ENCODE measurements around the gene STK33.

Gene STK33

GRCh38 chr11:8347978-8348377, 246.1 kb downstream of the STK33 start:
- TF ChIP-seq TEAD4 (IDR thresholded peaks at IDR 0.05) (no peak), TCF12 (IDR thresholded peaks at IDR 0.05; ENCODE audit: low read depth) (no peak), USF1 (IDR thresholded peaks at IDR 0.05) (no peak), TAF1 (IDR thresholded peaks at IDR 0.05; ENCODE audit: low read depth) (no peak), CREB1 (IDR thresholded peaks at IDR 0.05; ENCODE audit: low read depth) (no peak), CEBPB (IDR thresholded peaks at IDR 0.05) (no peak), REST (IDR thresholded peaks at IDR 0.05; ENCODE audit: low read depth) (no peak), ZBTB7A (IDR thresholded peaks at IDR 0.05; ENCODE audit: low read depth) (no peak), EP300 (IDR thresholded peaks at IDR 0.05; ENCODE audit: borderline replicate concordance) (no peak), RAD21 (IDR thresholded peaks at IDR 0.05; ENCODE audit: low read depth) (no peak), EGR1 (IDR thresholded peaks at IDR 0.05) (no peak), FOXM1 (IDR thresholded peaks at IDR 0.05; ENCODE audit: borderline replicate concordance, low read depth) (no peak), MAX (IDR thresholded peaks at IDR 0.05) (no peak), YY1 (IDR thresholded peaks at IDR 0.05; ENCODE audit: low read depth) (no peak), NFIC (IDR thresholded peaks at IDR 0.05) (no peak)

GRCh38 chr11:8346157-8346755, 247.8 kb downstream of the STK33 start:
- TF ChIP-seq EGR1 (IDR thresholded peaks at IDR 0.05), result no peak
- TF ChIP-seq ZBTB7A (IDR thresholded peaks at IDR 0.05; ENCODE audit: low read depth), result no peak
- TF ChIP-seq YY1 (IDR thresholded peaks at IDR 0.05; ENCODE audit: low read depth), result no peak
- TF ChIP-seq FOXM1 (IDR thresholded peaks at IDR 0.05; ENCODE audit: borderline replicate concordance, low read depth), result no peak
- TF ChIP-seq NFIC (IDR thresholded peaks at IDR 0.05), result no peak
- no peak for TF ChIP-seq EP300 (IDR thresholded peaks at IDR 0.05; ENCODE audit: borderline replicate concordance)
- TF ChIP-seq CREB1 (IDR thresholded peaks at IDR 0.05; ENCODE audit: low read depth), result no peak
- no peak for TF ChIP-seq TCF12 (IDR thresholded peaks at IDR 0.05; ENCODE audit: low read depth)
- no peak for TF ChIP-seq MAX (IDR thresholded peaks at IDR 0.05)
- TF ChIP-seq REST (IDR thresholded peaks at IDR 0.05; ENCODE audit: low read depth), result no peak
- no peak for TF ChIP-seq TAF1 (IDR thresholded peaks at IDR 0.05; ENCODE audit: low read depth)
- no peak for TF ChIP-seq USF1 (IDR thresholded peaks at IDR 0.05)

GRCh38 chr11:8345179-8345578, 248.8 kb downstream of the STK33 start:
- TF ChIP-seq USF1 (IDR thresholded peaks at IDR 0.05) (no peak), FOXM1 (IDR thresholded peaks at IDR 0.05; ENCODE audit: borderline replicate concordance, low read depth) (no peak), MAX (IDR thresholded peaks at IDR 0.05) (no peak), NFIC (IDR thresholded peaks at IDR 0.05) (no peak), ZBTB7A (IDR thresholded peaks at IDR 0.05; ENCODE audit: low read depth) (no peak), TAF1 (IDR thresholded peaks at IDR 0.05; ENCODE audit: low read depth) (no peak)

- TF ChIP-seq ZBTB7A (IDR thresholded peaks at IDR 0.05; ENCODE audit: low read depth), result no peak
- no peak for TF ChIP-seq EGR1 (IDR thresholded peaks at IDR 0.05)
- TF ChIP-seq MAX (IDR thresholded peaks at IDR 0.05), result no peak
- no peak for TF ChIP-seq RAD21 (IDR thresholded peaks at IDR 0.05; ENCODE audit: low read depth)
Measured at GRCh38 chr11:8344346-8344745, 249.7 kb downstream of the STK33 start.

- TF ChIP-seq RAD21 (IDR thresholded peaks at IDR 0.05; ENCODE audit: low read depth), result no peak
- TF ChIP-seq TEAD4 (IDR thresholded peaks at IDR 0.05), result no peak
- TF ChIP-seq ZBTB7A (IDR thresholded peaks at IDR 0.05; ENCODE audit: low read depth), result no peak
Measured at GRCh38 chr11:8342821-8343681, 251.0 kb downstream of the STK33 start.

Measured in Ishikawa (cell line).